CD4-positive, alpha-beta T cell (primary cell): ENCODE measurements around the gene FOXP3. TPM values are rescaled to one million over a fixed set of nuclear protein-coding genes. Genes with fewer than 3 reads are reported as not detected.
A peak's percentile ranks its signal among the peaks of the same experiment; 100 is the strongest.

Experiments used
- ATAC-seq: fragments of 200-7000 bp; cut with Tn5 transposase; one replicate; pipeline ENCODE4 v1.10.0; 2022; ENCODE audit warnings: mild to moderate bottlenecking; ENCODE audit not compliant: poor library complexity
- CTCF ChIA-PET: fragments of 350-600 bp; sonication (Branson Sonifier 250); formaldehyde crosslinking; loops from one replicate; lab custom pipeline; 2021; ENCODE audit warnings: antibody characterized with exemption, inconsistent platforms; lab: Charles Lee
- POLR2A ChIA-PET: fragments of 350-600 bp; sonication (Branson Sonifier 250); formaldehyde crosslinking; loops from one replicate; lab custom pipeline; 2021; ENCODE audit warnings: antibody characterized with exemption, inconsistent platforms; lab: Charles Lee
- DNase-seq, 14 experiments: peaks; one replicate each; pipeline ENCODE4 v3.0.0-alpha.2; 2013 to 2020; ENCODE audit warnings: mixed read lengths in 2 of 14
- H3K27ac ChIP-seq, 2 donors: one replicate each; pipeline versions ENCODE4 v1.5.1 to v1.7.0; 2013; ENCODE audit warnings: low read length in 2 of 2, low read depth in 1 of 2, mild to moderate bottlenecking in 1 of 2
- H3K27me3 ChIP-seq, 2 experiments: 1 replicate in 1 of 2; 2 replicates in 1 of 2; pipeline versions ENCODE4 v1.6.1 to v1.7.0; 2013; ENCODE audit warnings: low read length in 2 of 2, control low read depth in 1 of 2, mild to moderate bottlenecking in 1 of 2, moderate library complexity in 1 of 2; ENCODE audit not compliant: insufficient read depth in 2 of 2, control insufficient read depth in 1 of 2
- H3K36me3 ChIP-seq: one replicate; pipeline ENCODE4 v1.6.1; 2013; ENCODE audit warnings: low read length, control low read depth; ENCODE audit not compliant: insufficient read depth
- H3K4me1 ChIP-seq: one replicate; pipeline ENCODE4 v1.6.1; 2013; ENCODE audit warnings: low read length, control low read depth; ENCODE audit not compliant: insufficient read depth
- H3K4me3 ChIP-seq: one replicate; pipeline ENCODE4 v1.5.1; 2013; ENCODE audit warnings: mild to moderate bottlenecking, low read length, moderate library complexity
- H3K9me3 ChIP-seq, 2 experiments: 1 replicate in 1 of 2; 2 replicates in 1 of 2; pipeline versions ENCODE4 v1.6.1 to v1.7.0; 2013; ENCODE audit warnings: low read length in 2 of 2, mild to moderate bottlenecking in 2 of 2, control low read depth in 1 of 2, moderate library complexity in 1 of 2; ENCODE audit not compliant: control insufficient read depth in 1 of 2, insufficient read depth in 1 of 2
- H3K27ac Mint-ChIP-seq: one replicate; pipeline ENCODE4 v1.8.0; 2020; ENCODE audit warnings: mixed read lengths
- H3K27me3 Mint-ChIP-seq: one replicate; pipeline ENCODE4 v1.8.0; 2021; ENCODE audit warnings: mixed read lengths
- H3K36me3 Mint-ChIP-seq: one replicate; pipeline ENCODE4 v1.8.0; 2021; ENCODE audit warnings: low read depth, mixed read lengths
- H3K4me1 Mint-ChIP-seq: one replicate; pipeline ENCODE4 v1.8.0; 2021; ENCODE audit warnings: low read depth, mixed read lengths
- H3K4me3 Mint-ChIP-seq: one replicate; pipeline ENCODE4 v1.8.0; 2020; ENCODE audit warnings: mild to moderate bottlenecking, mixed read lengths
- H3K9me3 Mint-ChIP-seq: one replicate; pipeline ENCODE4 v1.8.0; 2020; ENCODE audit warnings: mixed read lengths
- intact Hi-C, 2 experiments: fragments of 100-400 bp; cut with DNase I in 1 of 2; cut with micrococcal nuclease in 1 of 2; formaldehyde crosslinking; loops; one replicate each; pipeline versions ENCODE4 v1.15.1 to v1.9.0; 2023 to 2025; cut with DNase I, micrococcal nuclease
- total RNA-seq, 174 experiments: library from RNA in 2 of 174; stranded (reverse) in 2 of 174; gene quantifications; one replicate each; pipeline ENCODE4 v1.2.3 and lab custom pipeline; 2021 to 2026
- TF ChIP-seq, protein P1 (sequence below): fragments of 200-600 bp; IDR thresholded peaks from one replicate; pipeline ENCODE4 v1.8.0; 2022; ENCODE audit warnings: antibody characterized with exemption, mild to moderate bottlenecking

FOXP3 gene
- total RNA-seq, 2 experiments from 2014 or later, result 3.7 TPM

DNA sequence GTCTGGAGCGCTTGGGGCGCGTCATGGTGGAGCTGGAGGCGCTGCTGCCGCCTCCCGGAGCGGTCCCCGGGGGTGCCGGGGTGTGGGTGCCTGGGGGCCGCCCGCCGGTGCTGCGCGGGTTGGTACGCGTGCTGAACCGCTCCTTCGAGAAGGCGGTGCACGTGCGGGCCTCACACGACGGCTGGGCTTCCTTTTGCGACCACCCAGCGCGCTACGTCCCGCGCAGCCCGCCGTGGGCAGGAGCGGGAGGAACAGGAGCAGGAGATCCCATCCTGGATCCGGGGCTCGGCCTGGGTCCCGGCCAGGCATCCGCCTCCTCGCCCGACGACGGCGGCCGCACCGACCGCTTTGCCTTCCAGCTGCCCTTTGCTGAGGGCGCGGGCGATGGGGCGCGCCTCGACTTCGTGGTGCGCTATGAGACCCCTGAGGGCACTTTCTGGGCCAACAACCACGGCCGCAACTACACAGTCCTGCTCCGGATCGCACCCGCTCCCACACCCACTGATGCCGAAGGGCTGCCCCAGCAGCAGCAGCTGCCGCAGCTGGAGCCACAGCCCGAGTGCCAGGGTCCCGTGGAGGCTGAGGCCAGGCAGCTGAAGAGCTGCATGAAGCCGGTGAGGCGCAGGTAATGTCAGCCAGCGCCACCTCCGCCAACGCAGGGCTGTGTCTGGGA lies 5.9 kb upstream of the FOXP3 start:
- POLR2A ChIA-PET, result interaction anchor here (1.2 to 4.9 kb wide), 5 partner anchors 13 to 104 kb away, joined by 3 to 41 read pairs (median 19); no protein-coding TSS in a partner anchor

DNA sequence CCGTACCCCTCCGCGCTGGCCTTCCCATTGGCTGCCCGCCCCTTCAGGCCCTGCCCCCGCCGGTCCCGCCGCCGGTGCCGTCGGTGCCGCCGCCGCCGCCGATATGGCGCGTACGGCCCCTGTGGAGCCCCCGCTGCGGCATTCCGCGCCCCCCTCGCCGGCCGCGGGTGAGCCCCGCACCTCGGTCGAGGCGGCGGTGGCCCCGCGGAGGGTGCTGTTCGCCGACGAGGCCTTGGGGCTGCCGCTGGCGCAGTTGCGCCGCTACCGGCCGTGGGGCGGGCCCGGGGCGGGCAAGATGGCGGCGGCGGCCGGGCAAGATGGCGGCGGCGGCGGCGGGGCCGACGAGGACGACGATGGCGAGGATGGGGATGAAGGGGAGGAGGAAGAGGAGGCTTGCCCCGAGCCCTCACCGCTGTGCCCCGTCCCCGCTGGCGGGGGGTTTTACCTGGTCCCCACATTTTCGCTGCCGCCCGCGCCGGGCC lies 5.3 kb upstream of the FOXP3 start, which contains the start of gene PPP1R3F:
TSS of gene PPP1R3F (plus strand) at position 27 of the 482 bp plus-strand sequence. CDS start at position 104, 77 bp downstream.
- Histone ChIP-seq H3K27ac (peak within 1 kb of the TSS; percentile 96 to 98), H3K9me3 (no peaks in the 10 kb centered on the region), H3K4me3 (peak within 1 kb of the TSS; percentile 69), H3K27me3 (no peaks in the 10 kb centered on the region), H3K4me1 (peaks cover 64% of the 10 kb centered on the region), H3K36me3 (peaks cover 2% of the 10 kb centered on the region)
- ATAC-seq (peak; percentile 5), DNase-seq (peak in 2 of 14 experiments; percentile 16 to 32)
- ChIA-PET CTCF (interaction anchor here (1.0 kb wide), 1 partner anchor 114 kb away, joined by 5 read pairs; no protein-coding TSS in a partner anchor), POLR2A (interaction anchor here (0.8 to 4.9 kb wide), 15 partner anchors 8 to 730 kb away, joined by 3 to 41 read pairs (median 6); partner anchors contain the start of genes CCDC22, OTUD5, PRAF2 and RBM3)
- intact Hi-C loops, result loop anchor here (1.0 to 5.0 kb wide), 4 partner anchors 37 to 79 kb away; partner anchors contain the start of genes CACNA1F (in 1 of the 2) and SYP (in 1 of the 2)
- H3K4me1 Mint-ChIP-seq, result peaks cover 50% of the 10 kb centered on the region
- no peaks in the 10 kb centered on the region for H3K36me3 Mint-ChIP-seq
- H3K27ac Mint-ChIP-seq, result peak within 1 kb of the TSS; percentile 99
- no peaks in the 10 kb centered on the region for H3K27me3 Mint-ChIP-seq
- H3K9me3 Mint-ChIP-seq, result no peaks in the 10 kb centered on the region
- TF ChIP-seq, protein P1, sequence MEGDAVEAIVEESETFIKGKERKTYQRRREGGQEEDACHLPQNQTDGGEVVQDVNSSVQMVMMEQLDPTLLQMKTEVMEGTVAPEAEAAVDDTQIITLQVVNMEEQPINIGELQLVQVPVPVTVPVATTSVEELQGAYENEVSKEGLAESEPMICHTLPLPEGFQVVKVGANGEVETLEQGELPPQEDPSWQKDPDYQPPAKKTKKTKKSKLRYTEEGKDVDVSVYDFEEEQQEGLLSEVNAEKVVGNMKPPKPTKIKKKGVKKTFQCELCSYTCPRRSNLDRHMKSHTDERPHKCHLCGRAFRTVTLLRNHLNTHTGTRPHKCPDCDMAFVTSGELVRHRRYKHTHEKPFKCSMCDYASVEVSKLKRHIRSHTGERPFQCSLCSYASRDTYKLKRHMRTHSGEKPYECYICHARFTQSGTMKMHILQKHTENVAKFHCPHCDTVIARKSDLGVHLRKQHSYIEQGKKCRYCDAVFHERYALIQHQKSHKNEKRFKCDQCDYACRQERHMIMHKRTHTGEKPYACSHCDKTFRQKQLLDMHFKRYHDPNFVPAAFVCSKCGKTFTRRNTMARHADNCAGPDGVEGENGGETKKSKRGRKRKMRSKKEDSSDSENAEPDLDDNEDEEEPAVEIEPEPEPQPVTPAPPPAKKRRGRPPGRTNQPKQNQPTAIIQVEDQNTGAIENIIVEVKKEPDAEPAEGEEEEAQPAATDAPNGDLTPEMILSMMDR, result no peak
- H3K4me3 Mint-ChIP-seq, result peak within 1 kb of the TSS; percentile 91

More for the DNA sequence above, 5.9 kb upstream of the FOXP3 start:
- no peaks in the 10 kb centered on the region for H3K27me3 Mint-ChIP-seq
- peaks cover 2% of the 10 kb centered on the region for H3K36me3 ChIP-seq
- peaks cover 53% of the 10 kb centered on the region for H3K4me1 Mint-ChIP-seq
- no peak for ATAC-seq
- CTCF ChIA-PET, result no interaction called here
- peak in 1 of 14 experiments; percentile 33 for DNase-seq
- H3K4me3 Mint-ChIP-seq, result peak overlapping the region; percentile 80
- no peaks in the 10 kb centered on the region for H3K9me3 Mint-ChIP-seq
- intact Hi-C loops, result loop anchor here (5.0 kb wide), 1 partner anchor 37 kb away; no protein-coding TSS in a partner anchor
- TF ChIP-seq, protein P1, result no peak
- H3K9me3 ChIP-seq, result no peaks in the 10 kb centered on the region
- no peaks in the 10 kb centered on the region for H3K27me3 ChIP-seq
- peak overlapping the region; percentile 54 for H3K4me3 ChIP-seq
- peaks cover 64% of the 10 kb centered on the region for H3K4me1 ChIP-seq
- peak overlapping the region; percentile 99 for H3K27ac Mint-ChIP-seq
- H3K36me3 Mint-ChIP-seq, result no peaks in the 10 kb centered on the region
- peak overlapping the region; percentile 66 to 96 for H3K27ac ChIP-seq

DNA sequence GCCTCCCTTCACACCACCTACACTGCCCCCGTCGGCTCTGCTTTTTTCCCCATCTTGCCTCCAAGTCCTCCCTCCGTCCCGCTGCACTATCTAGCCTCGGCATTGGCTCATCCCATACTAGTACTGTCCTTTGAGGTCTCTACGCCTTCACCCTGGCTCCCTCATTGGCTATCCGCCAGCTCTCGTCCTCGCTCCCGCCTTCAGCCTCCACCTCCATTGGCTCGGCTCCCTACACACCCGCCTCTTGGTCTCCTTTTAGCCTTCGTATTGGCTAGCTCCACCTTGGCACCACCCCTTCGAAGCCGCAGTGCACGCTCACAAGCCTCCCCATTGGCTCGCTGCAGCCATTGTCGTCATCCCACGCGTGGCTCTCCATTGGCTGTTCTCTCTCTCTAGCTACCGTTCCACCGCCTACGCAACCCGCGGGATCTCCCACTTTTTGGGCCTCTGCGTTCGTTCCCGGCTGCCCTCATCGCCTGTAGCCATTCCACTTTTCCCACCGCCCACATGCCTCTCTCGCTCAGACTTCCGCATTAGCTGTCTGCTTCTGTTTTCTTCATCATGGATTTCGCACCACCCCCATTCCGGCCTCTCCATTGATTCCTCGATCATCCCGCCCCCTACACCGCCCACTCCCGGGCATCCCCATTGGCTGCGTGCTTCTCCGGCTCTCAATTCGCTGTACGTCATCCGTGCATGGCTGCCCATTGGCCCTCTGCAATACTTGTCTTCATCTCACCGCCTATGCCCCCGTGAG lies 4.7 kb upstream of the FOXP3 start:
- peak; percentile 82 for ATAC-seq
- peak; percentile 85 to 98 (median 90) for DNase-seq
- Histone ChIP-seq H3K9me3 (no peaks in the 10 kb centered on the region), H3K4me1 (peaks cover 57% of the 10 kb centered on the region), H3K27ac (peak overlapping the region; percentile 96 to 98), H3K4me3 (peak overlapping the region; percentile 69), H3K27me3 (no peaks in the 10 kb centered on the region), H3K36me3 (peaks cover 2% of the 10 kb centered on the region)
- peak overlapping the region; percentile 91 for H3K4me3 Mint-ChIP-seq
- ChIA-PET POLR2A (interaction anchor here (0.6 to 3.2 kb wide), 17 partner anchors 9 to 730 kb away, joined by 3 to 37 read pairs (median 5); partner anchors contain the start of genes CCDC22, OTUD5, PRAF2 and RBM3), CTCF (interaction anchor here (1.0 kb wide), 1 partner anchor 113 kb away, joined by 5 read pairs; no protein-coding TSS in a partner anchor)
- intact Hi-C loops, result loop anchor here (1.0 to 5.0 kb wide), 3 partner anchors 37 to 78 kb away; partner anchors contain the start of genes CACNA1F (in 1 of the 2) and SYP (in 1 of the 2)
- H3K36me3 Mint-ChIP-seq, result no peaks in the 10 kb centered on the region
- peak overlapping the region; percentile 99 for H3K27ac Mint-ChIP-seq
- TF ChIP-seq, protein P1, result no peak
- H3K27me3 Mint-ChIP-seq, result no peaks in the 10 kb centered on the region
- no peaks in the 10 kb centered on the region for H3K9me3 Mint-ChIP-seq
- peaks cover 49% of the 10 kb centered on the region for H3K4me1 Mint-ChIP-seq
